ENCODE measurements around the gene SH3PXD2B. TPM values are rescaled to one million over a fixed set of nuclear protein-coding genes. Genes with fewer than 3 reads are reported as not detected.

Gene SH3PXD2B
- total RNA-seq, 1 experiment from 2014 or later: 64.1 TPM

GRCh38 chr5:172421020-172421419 lies 33.3 kb downstream of the SH3PXD2B start (continued):
- TF ChIP-seq FOXP1 (CRISPR knock-in tag; IDR thresholded peaks at IDR 0.05; ENCODE audit: borderline replicate concordance) (no peak), EMX1 (CRISPR knock-in tag; IDR thresholded peaks at IDR 0.05) (no peak), NR3C1 (CRISPR knock-in tag; conservative IDR thresholded peaks at IDR 0.05; ENCODE audit: low read depth) (no peak), ZNF317 (CRISPR knock-in tag; IDR thresholded peaks at IDR 0.05; ENCODE audit: borderline replicate concordance, low read depth) (no peak)

- CTCF ChIA-PET: interaction anchor here (1.7 kb wide), 1 partner anchor 31 kb away, joined by 5 read pairs; no protein-coding TSS in a partner anchor
- Mint-ChIP-seq H3K27me3 (ENCODE audit: low read depth) (no peaks in the 10 kb centered on the region), H3K9me3 (no peaks in the 10 kb centered on the region; the same call in 1 of the 2 replicates), H3K4me3 (no peak overlapping the region), H3K36me3 (peaks cover 56% of the 10 kb centered on the region), H3K4me1 (peaks cover 18% of the 10 kb centered on the region), H3K27ac (peak overlapping the region; percentile 79; the same call in 1 of the 2 replicates)
- ATAC-seq (peak; percentile 87), DNase-seq (ENCODE audit: low spot score) (peak; percentile 62)
- TF ChIP-seq GABPB1 (CRISPR knock-in tag; IDR thresholded peaks at IDR 0.05): 0 out of 2 replicates have a peak, but pooled peaks have one; percentile 19
- TF ChIP-seq NR1H2 (CRISPR knock-in tag; IDR thresholded peaks at IDR 0.05): no peak
- 0 out of 2 replicates have a peak, but pooled peaks have one; percentile 31 for TF ChIP-seq FOXK1 (CRISPR knock-in tag; IDR thresholded peaks at IDR 0.05)
- no peak for TF ChIP-seq IRF2 (CRISPR knock-in tag; IDR thresholded peaks at IDR 0.05; ENCODE audit: borderline replicate concordance, low read depth)
- TF ChIP-seq CREM (CRISPR knock-in tag; IDR thresholded peaks at IDR 0.05): no peak
- TF ChIP-seq NFYB (CRISPR knock-in tag; conservative IDR thresholded peaks at IDR 0.05; ENCODE audit: low read depth): peak; percentile 84
- no peak for TF ChIP-seq ZNF219 (CRISPR knock-in tag; IDR thresholded peaks at IDR 0.05; ENCODE audit: borderline replicate concordance)
- no peak for TF ChIP-seq IRF1 (CRISPR knock-in tag; IDR thresholded peaks at IDR 0.05)
- no peak for TF ChIP-seq RORB (CRISPR knock-in tag; IDR thresholded peaks at IDR 0.05)
- TF ChIP-seq NR2C2 (CRISPR knock-in tag; IDR thresholded peaks at IDR 0.05): no peak
- TF ChIP-seq SP1 (CRISPR knock-in tag; conservative IDR thresholded peaks at IDR 0.05): no peak
- POLR2A ChIA-PET: no interaction called here
Observed at GRCh38 chr5:172420235-172420939, 33.9 kb downstream of the SH3PXD2B start.

- ATAC-seq (no peak), DNase-seq (ENCODE audit: low spot score) (no peak)
- Mint-ChIP-seq H3K27me3 (ENCODE audit: low read depth) (no peaks in the 10 kb centered on the region), H3K27ac (peak overlapping the region; percentile 69), H3K9me3 (no peaks in the 10 kb centered on the region; the same call in 1 of the 2 replicates), H3K4me3 (no peak overlapping the region), H3K4me1 (peaks cover 19% of the 10 kb centered on the region), H3K36me3 (peaks cover 56% of the 10 kb centered on the region)
- ChIA-PET POLR2A (no interaction called here), CTCF (interaction anchor here (1.7 kb wide), 1 partner anchor 32 kb away, joined by 5 read pairs; no protein-coding TSS in a partner anchor)
- TF ChIP-seq JUN (CRISPR knock-in tag; IDR thresholded peaks at IDR 0.05) (no peak), PREB (CRISPR knock-in tag; IDR thresholded peaks at IDR 0.05; ENCODE audit: borderline replicate concordance) (no peak), ZNF121 (CRISPR knock-in tag; IDR thresholded peaks at IDR 0.05) (no peak), NR3C1 (CRISPR knock-in tag; conservative IDR thresholded peaks at IDR 0.05; ENCODE audit: low read depth) (no peak)
Observed at GRCh38 chr5:172418862-172419814, 35.2 kb downstream of the SH3PXD2B start.
